Neural cell (in vitro differentiated cells): Measurements from ENCODE around the gene FRY. TPM values are rescaled to one million over a fixed set of nuclear protein-coding genes. Genes with fewer than 3 reads are reported as not detected.

Experiments
- H2AFZ ChIP-seq: fragments of 200-600, 300-800 bp; sonication (generic), shearing (Covaris generic); 2 replicates; pipeline ENCODE4 v1.6.0; 2014; ENCODE audit warnings: low read depth, mild to moderate bottlenecking, antibody characterized with exemption, low read length, moderate library complexity
- H3F3A ChIP-seq: fragments of 200-600 bp; shearing (Covaris generic); 2 replicates; pipeline ENCODE4 v1.6.1; 2016; ENCODE audit warnings: mild to moderate bottlenecking, moderate library complexity, mixed read lengths, antibody characterized with exemption, low read length; ENCODE audit not compliant: insufficient read depth, poor library complexity, severe bottlenecking
- H3K27ac ChIP-seq: fragments of 200-600, 300-800 bp; sonication (generic), shearing (Covaris generic); 2 replicates; pipeline ENCODE4 v1.5.1; 2014; ENCODE audit warnings: mild to moderate bottlenecking, low read length, moderate library complexity
- H3K27me3 ChIP-seq: fragments of 300-800, 200-600 bp; sonication (generic), shearing (Covaris generic); 2 replicates; pipeline ENCODE4 v1.6.0; 2014; ENCODE audit warnings: mild to moderate bottlenecking, low read depth, low read length, moderate library complexity; ENCODE audit not compliant: insufficient read depth
- H3K36me3 ChIP-seq: fragments of 300-800, 200-600 bp; sonication (generic), shearing (Covaris generic); 2 replicates; pipeline ENCODE4 v1.5.1; 2014; ENCODE audit warnings: mild to moderate bottlenecking, antibody characterized with exemption, low read length, moderate library complexity; ENCODE audit not compliant: insufficient read depth
- H3K4me2 ChIP-seq: fragments of 300-800, 200-600 bp; sonication (generic), shearing (Covaris generic); 2 replicates; pipeline ENCODE4 v1.6.0; 2014; ENCODE audit warnings: mild to moderate bottlenecking, low read length
- H3K4me3 ChIP-seq: fragments of 300-800, 200-600 bp; sonication (generic), shearing (Covaris generic); 2 replicates; pipeline ENCODE4 v1.5.1; 2014; ENCODE audit warnings: mild to moderate bottlenecking, low read length, moderate library complexity
- H3K79me2 ChIP-seq: fragments of 200-600 bp; shearing (Covaris generic); replicated peaks from 2 replicates; pipeline ENCODE4 v1.6.0; 2014; ENCODE audit warnings: mild to moderate bottlenecking, low read length, moderate library complexity; ENCODE audit not compliant: insufficient read depth
- H3K9ac ChIP-seq: fragments of 300-800, 200-600 bp; sonication (generic), shearing (Covaris generic); 2 replicates; pipeline ENCODE4 v1.6.1; 2016; ENCODE audit warnings: mild to moderate bottlenecking, low read length, mixed read lengths
- H3K9me2 ChIP-seq: fragments of 200-600 bp; shearing (Covaris generic); 2 replicates; pipeline ENCODE4 v1.6.1; 2016; ENCODE audit warnings: mild to moderate bottlenecking, low read length, mixed read lengths; ENCODE audit not compliant: insufficient read depth
- H3K9me3 ChIP-seq: fragments of 200-600, 300-800 bp; sonication (generic), shearing (Covaris generic); 2 replicates; pipeline ENCODE4 v1.6.1; 2016; ENCODE audit warnings: mild to moderate bottlenecking, mixed run types, low read length, moderate library complexity, mixed read lengths
- H4K20me1 ChIP-seq: fragments of 200-600 bp; shearing (Covaris generic); 2 replicates; pipeline ENCODE4 v1.6.1; 2016; ENCODE audit warnings: mild to moderate bottlenecking, mixed run types; ENCODE audit not compliant: insufficient read depth
- EP300 ChIP-seq: fragments of 450-650 bp; conservative IDR thresholded peaks from 2 replicates; pipeline ENCODE4 v1.6.1; 2014; ENCODE audit warnings: antibody characterized with exemption, mild to moderate bottlenecking, moderate library complexity; ENCODE audit not compliant: poor library complexity, severe bottlenecking
- EZH2 ChIP-seq: fragments of 200-600, 300-800 bp; shearing (Covaris generic), sonication (generic); IDR thresholded peaks from 2 replicates; pipeline ENCODE4 v1.6.1; 2014; ENCODE audit warnings: antibody characterized with exemption, low read length, borderline replicate concordance, mild to moderate bottlenecking; ENCODE audit not compliant: insufficient read depth, poor library complexity, severe bottlenecking
- MXI1 ChIP-seq: fragments of 450-650 bp; conservative IDR thresholded peaks from 2 replicates; pipeline ENCODE4 v1.6.1; 2014; ENCODE audit warnings: antibody characterized with exemption, mild to moderate bottlenecking; ENCODE audit not compliant: poor library complexity, severe bottlenecking
- POLR2AphosphoS5 ChIP-seq: IDR thresholded peaks from 2 replicates; pipeline ENCODE4 v1.6.1; 2012
- RAD21 ChIP-seq: fragments of 450-650 bp; conservative IDR thresholded peaks from 2 replicates; pipeline ENCODE4 v1.6.1; 2014; ENCODE audit warnings: antibody characterized with exemption, mild to moderate bottlenecking, moderate library complexity
- REST ChIP-seq: IDR thresholded peaks from 2 replicates; pipeline ENCODE4 v1.6.1; 2012; ENCODE audit warnings: borderline replicate concordance
- SMC3 ChIP-seq: fragments of 450-650 bp; conservative IDR thresholded peaks from 2 replicates; pipeline ENCODE4 v1.6.1; 2014; ENCODE audit warnings: antibody characterized with exemption, mild to moderate bottlenecking, moderate library complexity; ENCODE audit not compliant: poor library complexity
- TAF1 ChIP-seq: IDR thresholded peaks from 2 replicates; pipeline ENCODE4 v1.6.1; 2012; ENCODE audit warnings: low read depth
- polyA plus RNA-seq: library from polyadenylated mRNA; depleted of rRNA; stranded (reverse); fragments of >200 nt; gene quantifications from 2 replicates; pipeline ENCODE4 v1.2.3, GENCODE V29; 2014
- TF ChIP-seq, protein P1 (sequence below): fragments of 450-650 bp; IDR thresholded peaks from 2 replicates; pipeline ENCODE4 v1.5.1; 2014; ENCODE audit warnings: antibody characterized with exemption, mild to moderate bottlenecking, moderate library complexity; ENCODE audit not compliant: poor library complexity, severe bottlenecking

The FRY gene
- polyA plus RNA-seq, 1 donor from 2014 or later: 49.3 TPM

- no peak overlapping the region for H3K9ac ChIP-seq
- no peaks in the 10 kb centered on the region for H4K20me1 ChIP-seq
- no peaks in the 10 kb centered on the region for H3K27me3 ChIP-seq
- no peaks in the 10 kb centered on the region for H3F3A ChIP-seq
- H3K27ac ChIP-seq: no peak overlapping the region
- no peaks in the 10 kb centered on the region for H3K79me2 ChIP-seq
- H3K9me3 ChIP-seq: no peaks in the 10 kb centered on the region
- TF ChIP-seq EZH2 (no peak), POLR2AphosphoS5 (no peak), REST (no peak), EP300 (no peak), MXI1 (no peak), SMC3 (no peak), TAF1 (no peak), RAD21 (no peak)
- TF ChIP-seq, protein P1, sequence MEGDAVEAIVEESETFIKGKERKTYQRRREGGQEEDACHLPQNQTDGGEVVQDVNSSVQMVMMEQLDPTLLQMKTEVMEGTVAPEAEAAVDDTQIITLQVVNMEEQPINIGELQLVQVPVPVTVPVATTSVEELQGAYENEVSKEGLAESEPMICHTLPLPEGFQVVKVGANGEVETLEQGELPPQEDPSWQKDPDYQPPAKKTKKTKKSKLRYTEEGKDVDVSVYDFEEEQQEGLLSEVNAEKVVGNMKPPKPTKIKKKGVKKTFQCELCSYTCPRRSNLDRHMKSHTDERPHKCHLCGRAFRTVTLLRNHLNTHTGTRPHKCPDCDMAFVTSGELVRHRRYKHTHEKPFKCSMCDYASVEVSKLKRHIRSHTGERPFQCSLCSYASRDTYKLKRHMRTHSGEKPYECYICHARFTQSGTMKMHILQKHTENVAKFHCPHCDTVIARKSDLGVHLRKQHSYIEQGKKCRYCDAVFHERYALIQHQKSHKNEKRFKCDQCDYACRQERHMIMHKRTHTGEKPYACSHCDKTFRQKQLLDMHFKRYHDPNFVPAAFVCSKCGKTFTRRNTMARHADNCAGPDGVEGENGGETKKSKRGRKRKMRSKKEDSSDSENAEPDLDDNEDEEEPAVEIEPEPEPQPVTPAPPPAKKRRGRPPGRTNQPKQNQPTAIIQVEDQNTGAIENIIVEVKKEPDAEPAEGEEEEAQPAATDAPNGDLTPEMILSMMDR: no peak
- H2AFZ ChIP-seq: no peak overlapping the region
- H3K9me2 ChIP-seq: no peaks in the 10 kb centered on the region
- no peak overlapping the region for H3K4me3 ChIP-seq
- no peak overlapping the region for H3K4me2 ChIP-seq
- peaks cover 14% of the 10 kb centered on the region for H3K36me3 ChIP-seq
Observed at GRCh38 chr13:32261567-32261966, 230.0 kb downstream of the FRY start.

DNA sequence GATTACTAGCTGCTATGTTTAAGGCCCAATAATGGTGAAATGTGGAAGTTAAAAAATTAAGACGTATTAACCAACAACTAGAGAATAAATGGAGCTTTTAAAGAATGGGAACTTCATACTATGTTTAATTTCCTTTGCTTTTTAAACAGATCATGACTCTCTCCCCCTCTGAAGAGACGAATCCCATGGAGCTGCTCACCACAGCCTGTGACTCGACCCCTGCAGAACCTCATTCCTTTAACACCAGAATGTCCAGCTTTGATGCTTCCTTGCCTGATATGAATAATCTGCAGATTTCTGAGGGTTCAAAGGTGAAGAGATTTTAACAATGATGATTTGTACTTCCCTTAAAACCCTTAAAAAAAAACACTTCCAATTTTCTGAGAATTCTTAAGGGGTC lies 230.6 kb downstream of the FRY start:
- H3K27ac ChIP-seq: no peak overlapping the region
- no peaks in the 10 kb centered on the region for H3K27me3 ChIP-seq
- H3K79me2 ChIP-seq: no peaks in the 10 kb centered on the region
- H3K9me3 ChIP-seq: no peaks in the 10 kb centered on the region
- no peak overlapping the region for H2AFZ ChIP-seq
- H3K4me3 ChIP-seq: no peak overlapping the region
- H3K4me2 ChIP-seq: no peak overlapping the region
- peaks cover 14% of the 10 kb centered on the region for H3K36me3 ChIP-seq
- no peaks in the 10 kb centered on the region for H4K20me1 ChIP-seq
- H3K9me2 ChIP-seq: no peaks in the 10 kb centered on the region
- TF ChIP-seq TAF1 (no peak), REST (no peak), POLR2AphosphoS5 (no peak), SMC3 (no peak), EP300 (no peak), RAD21 (no peak), EZH2 (no peak), MXI1 (no peak)
- TF ChIP-seq, protein P1: no peak
- H3F3A ChIP-seq: no peaks in the 10 kb centered on the region
- no peak overlapping the region for H3K9ac ChIP-seq
